WTC11 (cell line): ENCODE results near the gene RADIL. TPM values are rescaled to one million over a fixed set of nuclear protein-coding genes. Genes with fewer than 3 reads are reported as not detected.

ENCODE experiments used
- ATAC-seq: fragments of 200-7000 bp; cut with Tn5 transposase; 2 replicates; pipeline ENCODE4 v1.10.0; 2021; ENCODE audit warnings: mild to moderate bottlenecking, moderate library complexity
- CTCF ChIA-PET: fragments of 300-600 bp; sonication (Branson Sonifier 250); formaldehyde crosslinking; loops from one replicate; lab custom pipeline; 2021; ENCODE audit warnings: antibody characterized with exemption; lab: Charles Lee
- POLR2A ChIA-PET: fragments of 350-600 bp; sonication (Branson Sonifier 250); formaldehyde crosslinking; loops from one replicate; lab custom pipeline; 2021; ENCODE audit warnings: antibody characterized with exemption; lab: Charles Lee
- DNase-seq: peaks from one replicate; pipeline ENCODE4 v3.0.0; 2021; ENCODE audit warnings: low spot score
- H3K27ac Mint-ChIP-seq: 2 replicates; pipeline ENCODE4 v1.8.0; 2021; ENCODE audit warnings: mixed read lengths
- H3K27me3 Mint-ChIP-seq: 2 replicates; pipeline ENCODE4 v1.8.0; 2021; ENCODE audit warnings: low read depth, mild to moderate bottlenecking, moderate library complexity, mixed read lengths
- H3K36me3 Mint-ChIP-seq: 2 replicates; pipeline ENCODE4 v1.8.0; 2021; ENCODE audit warnings: mixed read lengths
- H3K4me1 Mint-ChIP-seq: 2 replicates; pipeline ENCODE4 v1.8.0; 2022; ENCODE audit warnings: mixed read lengths
- H3K4me3 Mint-ChIP-seq: 2 replicates; pipeline ENCODE4 v1.8.0; 2021; ENCODE audit warnings: mild to moderate bottlenecking, moderate library complexity, mixed read lengths
- H3K9me3 Mint-ChIP-seq: 2 replicates; pipeline ENCODE4 v1.8.0; 2021; ENCODE audit warnings: mixed read lengths
- ARID4B ChIP-seq: sonication (generic); formaldehyde crosslinking; IDR thresholded peaks from 2 replicates; pipeline ENCODE4 v1.8.0; 2023; ENCODE audit warnings: missing genetic modification reagents, mild to moderate bottlenecking, borderline replicate concordance
- ATF2 ChIP-seq: sonication (generic); formaldehyde crosslinking; IDR thresholded peaks from 2 replicates; pipeline ENCODE4 v1.8.1; 2022; ENCODE audit warnings: low read depth, missing genetic modification reagents, borderline replicate concordance
- CTCF ChIP-seq: fragments of 200-600 bp; IDR thresholded peaks from 2 replicates; pipeline ENCODE4 v1.8.0; 2022; ENCODE audit warnings: antibody characterized with exemption
- E2F5 ChIP-seq: sonication (generic); formaldehyde crosslinking; IDR thresholded peaks from 2 replicates; pipeline ENCODE4 v1.8.1; 2022; ENCODE audit warnings: mild to moderate bottlenecking, moderate library complexity, missing genetic modification reagents
- ETV6 ChIP-seq: sonication (generic); formaldehyde crosslinking; IDR thresholded peaks from 2 replicates; pipeline ENCODE4 v1.8.1; 2022; ENCODE audit warnings: mild to moderate bottlenecking, missing genetic modification reagents
- FOXP4 ChIP-seq: sonication (generic); formaldehyde crosslinking; IDR thresholded peaks from 2 replicates; pipeline ENCODE4 v1.8.0; 2022; ENCODE audit warnings: mild to moderate bottlenecking, missing genetic modification reagents
- GABPB1 ChIP-seq: sonication (generic); formaldehyde crosslinking; IDR thresholded peaks from 2 replicates; pipeline ENCODE4 v1.8.1; 2023; ENCODE audit warnings: mild to moderate bottlenecking, missing genetic modification reagents
- IRF1 ChIP-seq: sonication (generic); formaldehyde crosslinking; IDR thresholded peaks from 2 replicates; pipeline ENCODE4 v1.8.0; 2023; ENCODE audit warnings: missing genetic modification reagents
- JUN ChIP-seq: sonication (generic); formaldehyde crosslinking; IDR thresholded peaks from 2 replicates; pipeline ENCODE4 v1.8.0; 2023; ENCODE audit warnings: mild to moderate bottlenecking, missing genetic modification reagents
- KAT7 ChIP-seq: sonication (generic); formaldehyde crosslinking; IDR thresholded peaks from 2 replicates; pipeline ENCODE4 v1.8.1; 2023; ENCODE audit warnings: missing genetic modification reagents, mild to moderate bottlenecking, borderline replicate concordance
- MYBL2 ChIP-seq: sonication (generic); formaldehyde crosslinking; IDR thresholded peaks from 2 replicates; pipeline ENCODE4 v1.8.1; 2023; ENCODE audit warnings: mild to moderate bottlenecking, moderate library complexity, missing genetic modification reagents
- NR2C2 ChIP-seq: sonication (generic); formaldehyde crosslinking; IDR thresholded peaks from 2 replicates; pipeline ENCODE4 v1.8.0; 2022; ENCODE audit warnings: mild to moderate bottlenecking, missing genetic modification reagents
- TP53 ChIP-seq: sonication (generic); formaldehyde crosslinking; IDR thresholded peaks from 2 replicates; pipeline ENCODE4 v1.8.1; 2023; ENCODE audit warnings: mild to moderate bottlenecking, missing genetic modification reagents
- ZBTB43 ChIP-seq: sonication (generic); formaldehyde crosslinking; IDR thresholded peaks from 2 replicates; pipeline ENCODE4 v1.8.1; 2023; ENCODE audit warnings: mild to moderate bottlenecking, missing genetic modification reagents
- ZNF396 ChIP-seq: fragments of 250-450 bp; sonication (Bioruptor Pico); IDR thresholded peaks from 2 replicates; pipeline ENCODE4 v1.8.0; 2021; ENCODE audit warnings: mild to moderate bottlenecking, moderate library complexity, borderline replicate concordance
- ZNF416 ChIP-seq: fragments of 250-450 bp; sonication (Bioruptor Pico); IDR thresholded peaks from 2 replicates; pipeline ENCODE4 v1.9.0; 2021; ENCODE audit warnings: mild to moderate bottlenecking, inconsistent platforms
- ZNF512 ChIP-seq: sonication (generic); formaldehyde crosslinking; IDR thresholded peaks from 2 replicates; pipeline ENCODE4 v1.8.1; 2022; ENCODE audit warnings: missing genetic modification reagents, borderline replicate concordance
- total RNA-seq: library from RNA; stranded (reverse); gene quantifications from 3 replicates; pipeline ENCODE4 v1.2.3, GENCODE V29; 2021

Gene RADIL
- total RNA-seq, 1 experiment from 2014 or later = 11.1 TPM

- no peak for TF ChIP-seq CTCF
- no peak for TF ChIP-seq E2F5
- TF ChIP-seq MYBL2 (CRISPR knock-in tag) = no peak
These were observed 119.7 kb downstream of the RADIL start (continued) for GRCh38 chr7:4763794-4764185.

- DNase-seq = no peak
- Mint-ChIP-seq H3K36me3 (peaks cover 12% of the 10 kb centered on the region), H3K9me3 (no peaks in the 10 kb centered on the region), H3K27ac (no peak overlapping the region), H3K27me3 (no peaks in the 10 kb centered on the region), H3K4me1 (no peaks in the 10 kb centered on the region), H3K4me3 (no peak overlapping the region)
- no peak for ATAC-seq
- POLR2A ChIA-PET = interaction anchor here (0.6 kb wide), 2 partner anchors 67 to 78 kb away, joined by 4 read pairs; no protein-coding TSS in a partner anchor
- CTCF ChIA-PET = no interaction called here
- TF ChIP-seq ZNF396 (no peak), ZBTB43 (CRISPR knock-in tag) (no peak), CTCF (no peak), TP53 (CRISPR knock-in tag) (no peak), KAT7 (CRISPR knock-in tag) (no peak), ATF2 (no peak), FOXP4 (CRISPR knock-in tag) (no peak), GABPB1 (CRISPR knock-in tag) (no peak), IRF1 (CRISPR knock-in tag) (no peak), ETV6 (CRISPR knock-in tag) (no peak), ZNF416 (no peak), ZNF512 (CRISPR knock-in tag) (no peak), ARID4B (CRISPR knock-in tag) (no peak), NR2C2 (no peak), JUN (no peak)
These were observed 120.3 kb downstream of the RADIL start for GRCh38 chr7:4763091-4763793.
